GM19463 (cell line): Measurements from ENCODE around the gene MYCBP2.

Source experiments
- ATAC-seq: cut with Tn5 transposase; IDR thresholded peaks from one replicate; pipeline ENCODE4 v1.9.1; 2021; ENCODE audit warnings: mild to moderate bottlenecking, moderate library complexity; ENCODE audit not compliant: unreplicated experiment

The MYCBP2 gene

GRCh38 chr13:77124423-77124822, 202.5 kb downstream of the MYCBP2 start:
- ATAC-seq, result no peak

GRCh38 chr13:77118134-77118533, 208.8 kb downstream of the MYCBP2 start:
- no peak for ATAC-seq

GRCh38 chr13:77114271-77114670, 212.6 kb downstream of the MYCBP2 start:
- ATAC-seq, result no peak

- no peak for ATAC-seq
Observed at GRCh38 chr13:77113496-77113895, 213.4 kb downstream of the MYCBP2 start.

GRCh38 chr13:77105051-77105450, 221.8 kb downstream of the MYCBP2 start:
- no peak for ATAC-seq

GRCh38 chr13:77099415-77099814, 227.5 kb downstream of the MYCBP2 start:
- ATAC-seq, result no peak

- ATAC-seq, result no peak
Observed at GRCh38 chr13:77095288-77095687, 231.6 kb downstream of the MYCBP2 start.

- no peak for ATAC-seq
Observed at GRCh38 chr13:77094773-77095172, 232.1 kb downstream of the MYCBP2 start.

GRCh38 chr13:77093735-77094134, 233.2 kb downstream of the MYCBP2 start:
- no peak for ATAC-seq

GRCh38 chr13:77084755-77085154, 242.1 kb downstream of the MYCBP2 start:
- ATAC-seq, result no peak

GRCh38 chr13:77079902-77080413, 246.9 kb downstream of the MYCBP2 start:
- no peak for ATAC-seq

GRCh38 chr13:77067519-77067918, 259.4 kb downstream of the MYCBP2 start:
- ATAC-seq, result no peak

- no peak for ATAC-seq
Observed at GRCh38 chr13:77065461-77066147, 261.3 kb downstream of the MYCBP2 start.

GRCh38 chr13:77062097-77062496, 264.8 kb downstream of the MYCBP2 start:
- no peak for ATAC-seq

GRCh38 chr13:77061362-77061761, 265.5 kb downstream of the MYCBP2 start:
- ATAC-seq, result no peak

- ATAC-seq, result no peak
Observed at GRCh38 chr13:77056886-77057285, 270.0 kb downstream of the MYCBP2 start.

GRCh38 chr13:77056382-77056781, 270.5 kb downstream of the MYCBP2 start:
- no peak for ATAC-seq

GRCh38 chr13:77055158-77055557, 271.7 kb downstream of the MYCBP2 start:
- no peak for ATAC-seq

GRCh38 chr13:77053192-77053591, 273.7 kb downstream of the MYCBP2 start:
- ATAC-seq, result no peak

- ATAC-seq, result no peak
Observed at GRCh38 chr13:77048681-77049080, 278.2 kb downstream of the MYCBP2 start.

- no peak for ATAC-seq
Observed at GRCh38 chr13:77047649-77048343, 279.1 kb downstream of the MYCBP2 start.

GRCh38 chr13:77042566-77043177, 284.2 kb downstream of the MYCBP2 start:
- no peak for ATAC-seq
